Stimulated activated CD8-positive, alpha-beta memory T cell treated with anti-CD3 and anti-CD28 coated beads, Interleukin-4, amount 100 ng/mL, for 48 hours (primary cell): Measurements from ENCODE around the gene DNAJC7.

Experiments used
- DNase-seq: peaks from one replicate; pipeline ENCODE4 v3.0.0-alpha.2; 2020

Gene DNAJC7

DNA sequence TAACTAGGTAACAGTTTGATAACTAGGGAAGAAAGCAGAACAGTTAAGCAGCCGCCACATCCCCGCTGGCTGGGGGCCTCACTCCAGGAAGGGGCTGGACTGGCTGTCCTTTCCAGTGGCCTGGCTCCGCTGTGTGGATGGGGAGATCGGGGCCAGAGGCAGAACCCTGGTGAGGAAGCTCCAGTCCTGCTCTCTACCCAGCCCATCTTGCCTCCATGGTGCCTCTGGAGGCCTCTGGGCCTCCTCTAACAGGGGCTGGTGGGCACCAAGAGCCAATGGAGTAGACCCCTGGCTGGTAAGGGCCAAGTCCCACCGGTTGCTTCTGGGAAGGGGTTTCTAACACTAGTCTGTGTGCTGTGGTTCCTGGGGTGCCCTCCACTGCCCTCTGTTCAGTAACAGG, 42.6 kb downstream of the DNAJC7 start:
- no peak for DNase-seq

DNA sequence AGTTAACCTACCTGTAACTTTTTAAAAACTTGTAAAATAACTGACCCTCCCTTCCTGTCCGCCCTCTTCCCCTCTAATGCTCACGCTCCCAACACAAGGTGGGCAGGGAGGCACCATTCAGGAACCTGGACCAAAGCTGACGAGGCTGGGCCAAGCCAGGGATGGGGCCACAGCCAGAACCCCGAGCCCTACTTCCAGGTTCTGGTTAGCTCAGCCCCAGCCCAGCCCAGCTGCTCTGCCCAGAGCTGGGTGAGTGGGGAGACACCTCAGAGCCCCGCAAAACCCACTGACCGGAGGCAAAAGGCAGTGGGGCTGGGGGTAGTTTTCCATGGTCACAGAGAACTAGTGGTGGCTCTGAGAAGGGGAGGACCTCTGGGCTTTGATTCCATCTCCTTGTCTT, 43.2 kb downstream of the DNAJC7 start:
- no peak for DNase-seq

- DNase-seq: no peak
Observed at GRCh38 chr17:41973408-41973811, 43.8 kb downstream of the DNAJC7 start.

DNA sequence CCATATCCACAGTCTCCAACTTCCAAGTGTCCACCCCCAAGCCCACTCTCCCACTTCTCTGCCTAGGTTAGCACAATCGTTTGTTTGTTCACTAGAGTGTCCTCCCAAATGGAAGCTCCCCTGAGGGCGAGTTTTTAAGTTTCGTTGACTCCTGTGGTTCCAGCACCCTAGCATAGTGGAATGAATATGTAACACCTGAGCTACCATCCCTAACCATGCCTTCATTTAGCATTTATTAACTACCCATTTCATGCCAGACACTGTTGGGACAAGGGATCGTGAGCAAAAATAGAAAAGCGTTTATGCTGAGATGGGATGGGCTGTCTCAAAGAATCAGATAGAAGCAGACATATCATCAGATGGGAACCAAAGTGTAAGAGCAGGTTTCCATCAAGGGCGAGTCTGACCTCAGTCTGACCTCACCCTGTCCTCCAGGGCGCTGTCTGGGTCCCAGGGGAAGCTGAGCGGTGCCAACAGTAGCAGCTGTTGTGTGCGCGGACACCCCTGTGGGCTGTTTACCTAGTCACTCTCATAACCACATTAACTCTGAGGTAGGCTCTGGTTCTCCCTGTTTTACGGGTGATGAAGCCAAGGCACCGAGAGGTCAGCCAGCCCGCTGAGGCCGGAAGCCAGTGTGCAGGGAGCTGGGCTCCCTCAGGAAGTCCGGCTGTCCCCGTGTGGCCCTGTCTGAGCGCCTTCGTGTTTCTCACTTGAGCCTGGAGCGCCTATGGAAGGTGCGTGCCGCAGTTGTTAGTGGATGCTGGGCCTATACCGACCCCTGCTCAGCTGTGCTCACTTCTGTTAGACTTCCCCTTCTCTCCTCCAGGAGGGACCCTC, 44.5 kb downstream of the DNAJC7 start:
- no peak for DNase-seq

DNA sequence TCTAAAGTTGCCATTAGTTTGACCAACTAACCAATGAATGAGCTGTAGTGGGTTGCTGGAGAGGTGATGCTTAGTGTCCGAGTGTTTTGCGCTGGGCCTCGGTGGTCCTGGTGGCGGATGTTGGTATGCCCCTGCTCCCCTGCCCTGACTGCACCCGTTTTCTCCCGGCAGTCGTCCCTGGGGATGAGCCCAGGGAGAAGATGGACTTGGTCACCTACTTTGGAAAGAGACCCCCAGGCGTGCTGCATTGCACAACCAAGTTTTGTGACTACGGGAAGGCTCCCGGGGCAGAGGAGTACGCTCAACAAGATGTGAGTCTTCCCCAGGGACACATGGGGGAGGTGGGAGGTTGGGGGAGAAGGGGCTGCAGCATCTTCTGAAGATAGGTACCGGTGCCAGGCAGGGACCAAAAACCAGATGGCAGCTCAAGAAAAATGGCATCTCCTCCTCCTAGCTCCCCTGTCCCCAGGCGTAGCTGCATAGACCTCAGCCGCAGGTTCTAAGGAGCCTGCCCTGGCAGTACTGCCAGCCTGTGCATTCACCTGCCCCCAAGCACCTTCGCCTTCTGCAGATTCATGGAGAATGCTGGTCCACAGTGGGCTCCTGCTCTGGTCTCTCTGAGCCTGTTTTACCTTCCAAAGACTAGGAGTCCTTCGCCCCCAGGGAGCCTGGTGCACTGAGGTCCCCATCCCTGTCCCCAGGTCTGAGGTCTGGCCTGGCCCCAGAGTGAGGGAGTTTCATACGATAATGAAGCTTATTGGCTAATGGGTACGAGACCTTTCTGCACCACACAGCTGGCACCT, 45.3 kb downstream of the DNAJC7 start:
- DNase-seq: no peak

DNA sequence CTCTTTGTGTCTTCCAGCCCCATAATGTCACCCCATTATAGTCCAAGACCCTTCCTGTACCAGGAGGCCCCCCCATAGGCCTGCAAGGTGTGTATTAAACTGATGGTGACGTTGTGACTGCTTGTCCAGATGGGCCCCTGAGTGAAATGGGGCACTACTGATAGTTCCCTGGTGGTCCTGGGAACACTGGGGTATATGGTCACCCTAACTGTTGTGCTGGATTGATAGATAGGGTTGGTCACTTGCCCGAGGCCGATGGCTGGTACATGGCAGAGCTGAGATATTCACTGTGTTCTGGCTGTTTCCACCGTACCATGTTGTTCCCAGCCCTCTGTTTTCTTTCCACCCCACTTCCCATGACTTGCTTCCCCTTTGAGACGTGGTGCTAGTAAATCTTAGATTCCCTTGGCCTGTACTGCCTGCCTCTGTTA, 46.3 kb downstream of the DNAJC7 start:
- no peak for DNase-seq

- DNase-seq: no peak
Observed at GRCh38 chr17:41968676-41969075, 48.6 kb downstream of the DNAJC7 start.

DNA sequence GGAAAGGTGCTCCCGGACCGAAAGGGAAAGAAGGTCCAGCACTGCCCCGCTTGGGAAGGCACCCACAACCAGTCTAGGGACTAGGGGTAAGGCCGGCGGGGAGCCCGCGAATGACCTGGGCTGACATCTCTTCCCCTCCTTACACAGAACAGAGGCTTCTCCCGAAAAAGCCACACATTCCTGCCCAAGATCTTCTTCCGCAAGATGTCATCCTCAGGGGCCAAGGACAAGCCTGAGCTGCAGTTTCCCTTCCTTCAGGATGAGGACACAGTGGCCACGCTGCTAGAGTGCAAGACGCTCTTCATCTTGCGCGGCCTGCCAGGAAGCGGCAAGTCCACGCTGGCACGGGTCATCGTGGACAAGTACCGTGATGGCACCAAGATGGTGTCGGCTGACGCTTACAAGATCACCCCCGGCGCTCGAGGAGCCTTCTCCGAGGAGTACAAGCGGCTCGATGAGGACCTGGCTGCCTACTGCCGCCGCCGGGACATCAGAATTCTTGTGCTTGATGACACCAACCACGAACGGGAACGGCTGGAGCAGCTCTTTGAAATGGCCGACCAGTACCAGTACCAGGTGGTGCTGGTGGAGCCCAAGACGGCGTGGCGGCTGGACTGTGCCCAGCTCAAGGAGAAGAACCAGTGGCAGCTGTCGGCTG, 49.2 kb downstream of the DNAJC7 start:
- no peak for DNase-seq

DNA sequence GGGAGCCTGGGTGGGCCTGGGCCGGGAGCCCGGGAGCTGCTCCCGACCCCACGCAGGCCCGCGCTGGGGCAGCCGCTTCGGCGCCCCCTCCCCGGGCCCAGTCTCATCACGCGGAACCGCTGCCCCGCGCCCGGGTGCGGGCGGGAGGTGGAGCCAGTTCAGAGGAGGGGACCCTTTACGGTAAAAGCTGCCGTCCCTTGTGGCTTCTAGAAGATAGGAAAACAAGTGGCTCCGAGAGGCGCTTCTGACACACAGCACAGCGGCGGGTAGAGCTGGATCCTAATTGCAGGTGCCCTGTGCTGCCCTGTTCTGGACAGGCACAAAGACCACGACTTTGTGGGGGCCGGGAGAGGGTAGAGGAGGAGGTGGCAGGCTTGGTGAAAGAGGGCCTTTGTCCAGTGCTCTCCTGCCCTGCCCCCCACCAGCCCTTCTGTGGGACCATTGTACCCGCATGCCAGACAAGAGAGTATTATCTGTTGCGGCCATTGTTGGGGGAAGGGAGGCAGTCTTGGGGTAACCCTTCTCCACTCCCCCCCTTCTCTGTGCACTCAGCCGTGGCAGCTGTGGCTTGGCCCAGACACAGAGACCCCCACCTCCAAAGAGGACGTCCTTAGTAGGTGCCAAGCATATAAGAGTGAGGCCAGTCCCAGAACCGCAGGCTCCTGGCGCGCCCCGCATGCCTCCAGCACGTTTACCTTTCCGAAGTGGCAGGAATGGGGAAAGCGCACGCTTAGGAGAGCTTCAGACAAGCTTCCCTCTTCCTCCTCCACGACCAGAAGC, 49.9 kb downstream of the DNAJC7 start:
- DNase-seq: peak; percentile 61

GRCh38 chr17:41966463-41967140, 50.6 kb downstream of the DNAJC7 start, which contains the start of gene CNP:
Gene CNP, plus strand, starts transcription at chr17:41966795. Its CDS starts 90 bp downstream, at chr17:41966885.
- DNase-seq: peak; percentile 95

GRCh38 chr17:41965694-41966462, 51.4 kb downstream of the DNAJC7 start:
- DNase-seq: peak; percentile 80

DNA sequence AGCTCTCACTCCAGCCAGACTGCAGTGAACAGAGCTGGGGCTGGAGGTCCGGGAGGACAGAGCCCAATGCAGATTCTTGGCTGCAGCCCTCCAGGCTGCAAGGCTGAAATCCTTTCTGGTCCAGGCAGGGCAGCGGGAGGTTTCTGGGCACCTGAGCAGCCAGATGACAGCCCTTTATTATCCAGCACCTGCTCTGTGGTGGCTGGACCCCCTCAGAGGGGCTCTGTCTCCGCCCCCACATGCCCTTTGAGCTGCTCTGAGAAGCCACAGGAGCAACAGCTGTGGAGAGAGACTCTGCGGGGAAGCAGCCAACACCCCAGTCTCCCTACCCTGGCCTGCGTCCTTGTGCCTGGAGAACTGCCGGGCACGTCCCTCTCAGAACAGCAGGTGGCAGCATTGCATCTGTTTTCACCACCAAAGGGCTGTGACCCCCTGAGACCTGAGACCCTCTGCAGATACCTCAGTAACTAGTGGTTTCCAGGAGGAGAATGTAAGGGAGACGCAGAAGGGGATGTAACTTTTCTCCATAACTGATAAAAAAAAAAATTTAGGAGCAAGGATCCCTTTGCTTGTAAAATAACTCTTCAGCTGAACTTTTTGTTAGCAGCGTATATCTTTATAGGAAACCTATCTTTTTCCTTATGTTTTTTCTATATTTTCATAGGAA, 54.3 kb downstream of the DNAJC7 start:
- peak; percentile 83 for DNase-seq

DNA sequence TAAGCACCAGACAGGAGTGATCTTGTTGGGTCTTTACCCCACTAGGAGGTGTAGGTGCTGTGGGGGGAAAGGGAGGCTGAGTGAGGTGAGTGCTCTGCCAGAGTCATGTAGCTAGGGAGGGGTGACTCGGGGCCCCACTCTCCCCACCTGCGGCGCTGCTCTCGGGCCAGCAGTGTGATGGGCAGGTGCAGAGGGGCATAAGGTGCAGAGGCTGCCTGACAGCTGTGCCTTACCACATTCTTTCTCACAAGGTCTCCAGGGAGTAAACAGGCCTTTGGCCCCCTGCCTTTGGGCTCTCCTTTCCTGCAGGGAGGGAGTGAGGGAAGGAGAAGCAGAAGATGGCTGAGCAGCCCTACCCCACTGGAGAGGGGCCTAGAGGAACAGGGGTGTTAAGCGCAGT, 55.1 kb downstream of the DNAJC7 start:
- no peak for DNase-seq

DNA sequence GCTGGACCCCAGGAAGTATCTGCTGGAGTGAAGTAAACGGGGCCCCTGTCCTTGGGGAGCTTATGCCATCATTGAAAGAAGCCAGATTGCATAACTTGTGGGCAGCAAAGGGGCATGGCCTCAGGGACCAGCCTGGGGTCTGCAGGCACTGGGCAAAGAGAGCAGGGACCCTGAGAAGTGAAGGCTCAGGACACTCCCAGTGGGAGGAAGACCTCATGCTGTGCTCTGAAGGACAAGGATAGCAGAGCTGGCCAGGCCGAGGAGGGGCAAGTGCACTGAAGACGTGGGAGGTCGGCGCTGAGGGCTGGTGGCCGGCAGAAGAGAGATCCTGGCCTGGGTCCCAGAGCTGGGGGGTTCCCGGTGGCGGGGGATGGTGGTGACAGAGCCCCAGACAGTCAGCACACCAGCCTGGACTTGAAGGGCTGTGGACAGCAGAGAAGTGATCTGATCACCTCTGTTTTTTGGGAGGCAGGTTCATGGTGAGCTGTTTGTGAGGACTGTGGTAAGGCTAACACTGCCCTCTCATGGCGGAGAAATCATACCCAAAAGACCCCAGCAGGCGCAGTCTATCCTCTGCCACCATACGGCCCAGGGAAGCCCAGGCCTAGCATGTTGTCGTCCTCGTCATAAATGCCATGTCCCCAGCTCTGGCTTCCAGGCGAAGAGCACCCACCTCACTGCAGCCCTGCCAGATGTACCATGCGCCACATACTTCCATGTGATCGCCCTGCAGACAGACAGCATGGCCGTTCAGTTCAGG, 57.7 kb downstream of the DNAJC7 start:
- no peak for DNase-seq

DNA sequence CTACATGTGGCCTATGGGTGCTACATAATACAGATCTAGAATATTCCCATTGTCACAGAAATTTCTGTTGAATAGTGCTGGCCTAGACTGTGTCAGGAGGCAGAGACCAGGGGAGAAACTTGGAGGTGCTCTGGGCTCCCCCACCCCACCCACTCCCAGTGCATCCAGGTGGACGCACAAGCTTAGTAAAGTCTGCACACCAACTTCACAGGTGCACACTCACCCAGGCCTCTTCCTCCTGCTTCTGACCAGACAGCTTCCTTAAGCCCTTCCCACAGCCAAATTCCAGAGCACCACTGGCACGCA, 58.3 kb downstream of the DNAJC7 start:
- DNase-seq: no peak

DNA sequence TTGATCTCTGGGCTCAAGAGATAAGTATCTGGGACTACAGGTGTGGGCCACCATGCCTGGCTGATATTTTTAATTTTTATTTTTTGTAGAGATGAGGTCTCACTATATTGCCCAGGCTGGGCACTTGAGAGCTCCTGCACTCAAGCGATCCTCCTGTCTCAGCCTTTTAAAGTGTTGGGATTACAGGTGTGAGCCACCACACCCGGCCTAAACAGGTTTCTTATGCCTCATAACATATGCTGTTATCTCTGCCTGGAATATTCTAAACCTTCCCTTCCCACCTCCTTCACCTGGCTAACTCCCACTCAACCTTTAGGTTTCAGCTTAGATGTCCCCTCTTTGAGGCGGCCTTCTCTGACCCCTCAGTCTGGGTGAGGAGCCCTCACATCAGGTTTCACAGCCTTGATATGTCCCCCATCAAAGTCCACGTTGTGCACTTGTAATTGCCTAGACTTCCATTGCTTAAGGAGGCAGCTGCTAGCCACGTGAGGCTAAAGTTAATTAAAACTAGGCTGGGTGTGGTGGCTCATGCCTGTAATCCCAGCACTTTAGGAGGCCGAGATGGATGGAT, 59.3 kb downstream of the DNAJC7 start:
- no peak for DNase-seq

DNA sequence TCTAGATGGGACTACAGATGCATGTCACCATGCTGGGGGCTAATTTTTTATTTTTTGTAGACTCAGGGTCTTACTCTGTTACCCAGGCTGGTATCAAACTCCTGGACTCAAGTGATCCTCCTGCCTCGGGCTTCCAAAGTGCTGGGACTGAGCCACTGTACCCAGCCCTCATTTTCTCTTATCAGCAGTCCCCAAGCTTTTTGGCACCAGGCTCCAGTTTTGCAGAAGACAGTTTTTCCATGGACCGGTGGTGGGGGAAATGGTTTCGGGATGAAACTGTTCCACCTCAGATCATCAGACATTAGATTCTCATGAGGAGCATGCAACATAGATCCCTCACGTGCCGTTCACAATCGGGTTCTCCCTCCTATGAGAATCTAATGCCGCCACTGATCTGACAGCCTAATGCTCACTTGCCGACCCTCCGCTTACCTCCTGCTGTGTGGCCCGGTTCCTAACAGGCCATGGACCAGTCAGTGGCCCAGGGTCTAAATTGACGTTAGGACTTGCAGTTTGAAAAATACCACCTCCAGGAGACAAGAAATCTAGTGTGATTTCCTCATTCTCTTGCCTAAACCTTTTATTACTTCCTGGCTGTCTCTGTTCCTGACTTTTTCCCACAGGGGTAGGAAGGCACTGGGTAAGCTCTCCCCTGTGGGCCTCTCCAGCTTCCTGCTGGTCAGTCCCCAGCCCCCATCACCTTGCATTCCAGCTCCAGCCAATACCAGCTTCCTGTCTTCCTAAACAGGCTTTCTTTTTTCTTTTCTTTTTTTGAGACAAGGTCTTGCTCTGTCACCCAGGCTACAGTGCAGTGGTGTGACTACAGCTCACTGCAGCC, 60.0 kb downstream of the DNAJC7 start:
- no peak for DNase-seq

DNA sequence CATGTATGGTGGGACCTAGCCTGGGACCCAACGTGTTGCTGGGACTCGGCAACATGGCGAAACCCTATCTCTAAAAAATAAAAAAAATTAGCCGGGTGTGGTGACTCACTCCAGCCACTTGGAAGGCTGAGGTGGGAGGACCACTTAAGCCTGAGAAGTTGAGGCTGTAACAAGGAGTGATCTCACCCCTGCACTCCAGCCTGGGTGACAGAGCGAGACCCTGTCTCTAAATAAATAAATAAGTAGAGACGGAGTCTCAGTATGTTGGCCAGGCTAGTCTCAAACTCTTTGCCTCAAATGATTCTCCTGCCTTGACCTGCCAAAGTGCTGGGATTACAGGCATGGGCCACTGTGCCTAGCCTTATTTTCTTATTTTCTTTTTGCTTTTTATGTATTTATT, 60.7 kb downstream of the DNAJC7 start:
- no peak for DNase-seq
